HG03025 (cell line): ENCODE measurements around the gene F2R.
"Not testable (repeated sequence)": the region's sequence is repeated elsewhere in the genome, so short reads cannot be mapped to it uniquely, and the experiment has no call there.

ENCODE experiments used
- ATAC-seq: cut with Tn5 transposase; IDR thresholded peaks from one replicate; pipeline ENCODE4 v1.9.1; 2021; ENCODE audit warnings: mild to moderate bottlenecking, moderate library complexity; ENCODE audit not compliant: unreplicated experiment, low FRiP score

The F2R gene

GRCh38 chr5:76715736-76716455 is at the start of gene F2R:
TSS of gene F2R (plus strand) at chr5:76716126. CDS start at chr5:76716308, 182 bp downstream.
- peak; percentile 53 for ATAC-seq

GRCh38 chr5:76667495-76667894 is 48.4 kb upstream of the F2R start:
- ATAC-seq, result no peak

- ATAC-seq, result no peak
Observed at GRCh38 chr5:76669245-76669644, 46.7 kb upstream of the F2R start.

GRCh38 chr5:76670508-76670907 is 45.4 kb upstream of the F2R start:
- ATAC-seq, result no peak

GRCh38 chr5:76672242-76672641 is 43.7 kb upstream of the F2R start:
- ATAC-seq, result no peak

GRCh38 chr5:76673125-76673524 is 42.8 kb upstream of the F2R start:
- no peak for ATAC-seq

- ATAC-seq, result no peak
Observed at GRCh38 chr5:76674330-76675066, 41.4 kb upstream of the F2R start.

- ATAC-seq, result no peak
Observed at GRCh38 chr5:76675364-76675763, 40.6 kb upstream of the F2R start.

GRCh38 chr5:76677849-76678472 is 38.0 kb upstream of the F2R start:
- no peak for ATAC-seq

- ATAC-seq, result no peak
Observed at GRCh38 chr5:76679231-76679630, 36.7 kb upstream of the F2R start.

GRCh38 chr5:76680826-76681225 is 35.1 kb upstream of the F2R start:
- not testable (repeated sequence) for ATAC-seq

GRCh38 chr5:76681287-76681686 is 34.6 kb upstream of the F2R start:
- ATAC-seq, result no peak

- ATAC-seq, result no peak
Observed at GRCh38 chr5:76682387-76682786, 33.5 kb upstream of the F2R start.

GRCh38 chr5:76683816-76684731 is 31.9 kb upstream of the F2R start:
- no peak for ATAC-seq

GRCh38 chr5:76684756-76685519 is 31.0 kb upstream of the F2R start:
- no peak for ATAC-seq

GRCh38 chr5:76685704-76686103 is 30.2 kb upstream of the F2R start:
- ATAC-seq, result no peak

- ATAC-seq, result no peak
Observed at GRCh38 chr5:76688212-76688611, 27.7 kb upstream of the F2R start.

- ATAC-seq, result no peak
Observed at GRCh38 chr5:76688836-76689235, 27.1 kb upstream of the F2R start.

- no peak for ATAC-seq
Observed at GRCh38 chr5:76689321-76690036, 26.4 kb upstream of the F2R start.
